ENCODE measurements around the gene C3orf33.

DNA sequence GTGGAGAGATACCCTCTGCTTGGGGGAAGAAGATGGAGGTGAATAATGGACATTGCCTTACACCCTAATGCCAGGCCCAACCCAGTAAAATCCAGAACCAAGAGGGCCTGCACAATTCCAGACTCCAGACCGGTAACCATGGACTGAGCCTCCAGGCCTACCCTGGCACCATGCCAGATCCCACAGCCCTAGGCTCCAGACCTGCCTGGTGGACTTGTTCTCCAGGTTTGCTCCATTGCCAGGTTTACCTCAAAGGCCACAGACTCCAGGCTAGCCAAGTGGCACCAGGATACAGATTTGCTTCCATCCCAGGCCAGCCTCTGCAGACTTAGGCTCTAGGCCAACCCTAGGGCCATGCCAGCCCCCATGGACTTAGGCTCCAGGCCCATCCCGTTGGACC lies 75.2 kb downstream of the C3orf33 start:
- TF ChIP-seq, protein P1, sequence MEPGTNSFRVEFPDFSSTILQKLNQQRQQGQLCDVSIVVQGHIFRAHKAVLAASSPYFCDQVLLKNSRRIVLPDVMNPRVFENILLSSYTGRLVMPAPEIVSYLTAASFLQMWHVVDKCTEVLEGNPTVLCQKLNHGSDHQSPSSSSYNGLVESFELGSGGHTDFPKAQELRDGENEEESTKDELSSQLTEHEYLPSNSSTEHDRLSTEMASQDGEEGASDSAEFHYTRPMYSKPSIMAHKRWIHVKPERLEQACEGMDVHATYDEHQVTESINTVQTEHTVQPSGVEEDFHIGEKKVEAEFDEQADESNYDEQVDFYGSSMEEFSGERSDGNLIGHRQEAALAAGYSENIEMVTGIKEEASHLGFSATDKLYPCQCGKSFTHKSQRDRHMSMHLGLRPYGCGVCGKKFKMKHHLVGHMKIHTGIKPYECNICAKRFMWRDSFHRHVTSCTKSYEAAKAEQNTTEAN (CRISPR knock-in tag; IDR thresholded peaks at IDR 0.05): no peak
- TF ChIP-seq MEF2D (tag; conservative IDR thresholded peaks at IDR 0.05; ENCODE audit: low read depth): no peak
- TF ChIP-seq, protein P2, sequence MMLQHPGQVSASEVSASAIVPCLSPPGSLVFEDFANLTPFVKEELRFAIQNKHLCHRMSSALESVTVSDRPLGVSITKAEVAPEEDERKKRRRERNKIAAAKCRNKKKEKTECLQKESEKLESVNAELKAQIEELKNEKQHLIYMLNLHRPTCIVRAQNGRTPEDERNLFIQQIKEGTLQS (IDR thresholded peaks at IDR 0.05): no peak
- TF ChIP-seq, protein P2 (CRISPR knock-in tag; conservative IDR thresholded peaks at IDR 0.05): no peak
- TF ChIP-seq RFX7 (CRISPR knock-in tag; IDR thresholded peaks at IDR 0.05): no peak
- TF ChIP-seq, protein P3, sequence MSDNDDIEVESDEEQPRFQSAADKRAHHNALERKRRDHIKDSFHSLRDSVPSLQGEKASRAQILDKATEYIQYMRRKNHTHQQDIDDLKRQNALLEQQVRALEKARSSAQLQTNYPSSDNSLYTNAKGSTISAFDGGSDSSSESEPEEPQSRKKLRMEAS (CRISPR knock-in tag; IDR thresholded peaks at IDR 0.05): no peak
- TF ChIP-seq CAMTA2 (CRISPR knock-in tag; conservative IDR thresholded peaks at IDR 0.05): no peak
- TF ChIP-seq, protein P4, sequence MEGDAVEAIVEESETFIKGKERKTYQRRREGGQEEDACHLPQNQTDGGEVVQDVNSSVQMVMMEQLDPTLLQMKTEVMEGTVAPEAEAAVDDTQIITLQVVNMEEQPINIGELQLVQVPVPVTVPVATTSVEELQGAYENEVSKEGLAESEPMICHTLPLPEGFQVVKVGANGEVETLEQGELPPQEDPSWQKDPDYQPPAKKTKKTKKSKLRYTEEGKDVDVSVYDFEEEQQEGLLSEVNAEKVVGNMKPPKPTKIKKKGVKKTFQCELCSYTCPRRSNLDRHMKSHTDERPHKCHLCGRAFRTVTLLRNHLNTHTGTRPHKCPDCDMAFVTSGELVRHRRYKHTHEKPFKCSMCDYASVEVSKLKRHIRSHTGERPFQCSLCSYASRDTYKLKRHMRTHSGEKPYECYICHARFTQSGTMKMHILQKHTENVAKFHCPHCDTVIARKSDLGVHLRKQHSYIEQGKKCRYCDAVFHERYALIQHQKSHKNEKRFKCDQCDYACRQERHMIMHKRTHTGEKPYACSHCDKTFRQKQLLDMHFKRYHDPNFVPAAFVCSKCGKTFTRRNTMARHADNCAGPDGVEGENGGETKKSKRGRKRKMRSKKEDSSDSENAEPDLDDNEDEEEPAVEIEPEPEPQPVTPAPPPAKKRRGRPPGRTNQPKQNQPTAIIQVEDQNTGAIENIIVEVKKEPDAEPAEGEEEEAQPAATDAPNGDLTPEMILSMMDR (IDR thresholded peaks at IDR 0.05 in 2 of 3, conservative IDR thresholded peaks at IDR 0.05 in 1 of 3; ENCODE audit: insufficient read depth in 2 of 3, low read depth in 1 of 3, low read length in 3 of 3): no peak
- TF ChIP-seq ZEB2 (IDR thresholded peaks at IDR 0.05): no peak
